Activated CD4-positive, alpha-beta T cell treated with anti-CD3 and anti-CD28 coated beads, Interleukin-2, Interleukin-4, amounts not matched to agents 100 ng/mL and 50 ng/mL, durations not matched to agents 16 hours and 8 hours (primary cell): ENCODE results near the gene LRP5.
A peak's percentile ranks its signal among the peaks of the same experiment; 100 is the strongest.
"Not testable (repeated sequence)": the region's sequence is repeated elsewhere in the genome, so short reads cannot be mapped to it uniquely, and the experiment has no call there.

Experiments used
- DNase-seq: peaks from one replicate; pipeline ENCODE4 v3.0.0-alpha.2; 2020; ENCODE audit warnings: low spot score

LRP5 gene

DNA sequence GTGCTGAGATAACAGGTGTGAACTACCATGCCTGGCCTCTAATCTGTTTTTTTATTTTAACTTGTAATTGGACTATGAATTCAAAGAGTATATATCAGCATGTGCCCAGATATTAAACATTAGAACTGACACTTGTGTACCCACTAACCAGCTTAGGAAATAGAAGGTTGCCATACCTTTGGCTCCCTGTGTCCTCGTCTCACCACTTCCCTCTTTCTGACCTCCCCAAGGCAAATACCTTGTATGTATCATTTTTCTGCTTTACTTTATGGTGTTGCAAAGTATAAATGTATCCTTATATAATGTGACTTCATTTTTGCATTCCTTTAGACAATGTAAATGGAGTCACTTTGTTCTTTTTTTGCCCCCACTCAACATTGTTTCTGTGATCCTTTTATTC, 157.3 kb downstream of the LRP5 start:
- no peak for DNase-seq

DNA sequence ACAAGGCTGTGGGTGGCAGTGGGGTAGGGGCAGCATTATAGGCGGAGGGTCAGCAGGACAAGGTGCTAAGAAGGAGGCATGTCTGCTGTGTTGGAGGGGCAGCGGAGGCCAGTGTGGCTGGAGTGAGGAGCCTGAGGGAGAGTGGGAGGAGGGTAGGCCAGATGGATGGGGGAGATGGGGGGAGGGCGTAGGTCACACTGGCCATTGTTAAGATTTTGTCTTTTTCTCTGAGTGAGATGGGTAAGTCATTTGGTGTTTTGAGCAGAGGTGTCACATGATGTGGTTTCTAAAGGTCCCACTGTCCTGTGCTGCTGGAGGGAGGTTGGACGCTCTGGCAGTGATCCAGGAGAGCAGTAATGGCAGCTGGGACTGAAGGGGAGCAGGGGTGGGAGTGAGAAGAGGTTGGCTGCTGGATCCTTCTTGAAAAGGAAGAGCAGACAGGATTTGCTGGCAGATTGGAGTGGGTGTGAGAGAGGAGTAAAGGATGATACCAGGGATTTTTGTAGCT, 158.0 kb downstream of the LRP5 start:
- DNase-seq = no peak

DNA sequence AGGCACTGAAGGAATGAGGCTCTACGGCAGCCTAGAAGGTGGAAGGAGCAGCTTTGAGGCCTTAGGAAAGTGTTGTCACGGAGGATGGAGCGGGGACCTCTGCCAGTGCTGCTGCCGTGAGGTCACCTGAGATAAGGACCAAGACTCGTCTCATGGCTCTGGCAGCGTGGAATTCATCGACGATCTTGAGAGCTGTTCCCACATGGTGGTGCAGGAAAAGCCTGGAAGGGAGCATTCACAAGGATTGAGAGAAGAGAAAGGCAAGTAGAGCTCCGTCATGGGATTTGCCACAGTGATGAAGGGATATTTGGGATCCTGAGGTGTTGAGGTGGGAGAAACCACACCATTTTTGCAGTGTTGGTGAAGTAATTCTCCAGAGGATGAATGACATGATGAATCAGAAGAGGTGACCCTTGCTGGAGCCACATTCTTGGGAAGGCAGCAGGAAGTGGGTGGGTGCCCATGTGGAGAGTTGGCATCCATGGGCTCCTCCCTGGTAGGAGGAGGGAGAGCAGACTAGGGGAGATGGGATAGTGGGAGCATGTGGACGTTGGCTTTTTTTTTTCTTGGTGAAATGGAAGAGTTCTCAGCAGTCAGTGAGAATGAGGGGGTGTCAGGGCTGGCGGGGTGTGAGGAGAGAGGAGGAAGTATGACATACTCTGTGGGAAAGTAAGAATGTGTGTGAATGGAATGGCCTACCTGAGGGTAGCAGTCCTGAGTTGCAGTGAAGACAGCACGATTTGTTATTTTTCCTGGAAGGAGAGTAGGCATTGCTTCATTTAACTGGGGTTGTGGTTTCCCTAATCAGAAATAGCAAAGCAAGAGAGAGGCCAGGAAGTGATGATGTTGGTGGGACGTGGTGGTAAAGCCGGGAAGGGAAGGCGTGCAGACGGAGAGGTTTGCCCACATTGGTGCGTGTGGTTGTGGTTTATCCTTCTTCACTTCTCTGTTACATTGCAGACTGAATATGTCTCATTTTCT, 159.3 kb downstream of the LRP5 start:
- peak; percentile 73 for DNase-seq

DNA sequence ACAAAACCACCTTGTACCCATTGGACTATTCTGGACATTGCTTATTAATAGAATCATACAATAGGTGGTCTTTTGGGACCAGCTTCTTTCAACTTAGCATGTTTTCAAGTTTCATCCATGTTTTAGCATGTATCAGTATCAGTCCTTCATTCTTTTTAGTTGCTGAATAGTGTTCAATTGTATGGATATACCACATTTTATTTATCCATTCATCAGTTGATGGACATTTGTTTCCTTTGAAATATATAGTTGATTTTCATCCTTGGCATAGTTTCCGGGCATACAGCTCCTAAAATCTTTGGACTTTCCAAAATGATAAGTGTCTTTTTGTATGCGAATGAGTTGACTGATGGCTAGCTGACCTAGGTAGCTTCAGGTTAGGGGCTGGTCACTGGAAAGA, 160.4 kb downstream of the LRP5 start:
- DNase-seq = no peak

DNA sequence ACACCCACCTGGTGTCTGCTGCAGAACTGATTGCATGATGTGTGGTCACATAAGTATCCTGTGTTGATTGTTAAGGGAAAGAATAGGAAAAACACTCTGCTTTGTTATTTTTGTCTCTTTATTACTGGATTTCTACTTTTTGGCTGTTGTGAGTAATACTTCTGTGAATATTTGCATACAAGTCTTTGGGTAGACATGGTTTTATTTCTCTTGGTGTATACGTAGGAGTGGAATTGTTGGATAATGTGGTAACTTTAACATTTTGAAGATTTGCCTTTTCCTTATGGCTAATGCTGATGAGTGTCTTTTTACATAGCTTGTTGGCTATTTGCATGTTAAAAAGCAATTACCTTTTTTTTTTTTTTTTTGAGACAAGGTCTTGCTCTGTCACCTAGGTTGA, 161.3 kb downstream of the LRP5 start:
- no peak for DNase-seq

DNA sequence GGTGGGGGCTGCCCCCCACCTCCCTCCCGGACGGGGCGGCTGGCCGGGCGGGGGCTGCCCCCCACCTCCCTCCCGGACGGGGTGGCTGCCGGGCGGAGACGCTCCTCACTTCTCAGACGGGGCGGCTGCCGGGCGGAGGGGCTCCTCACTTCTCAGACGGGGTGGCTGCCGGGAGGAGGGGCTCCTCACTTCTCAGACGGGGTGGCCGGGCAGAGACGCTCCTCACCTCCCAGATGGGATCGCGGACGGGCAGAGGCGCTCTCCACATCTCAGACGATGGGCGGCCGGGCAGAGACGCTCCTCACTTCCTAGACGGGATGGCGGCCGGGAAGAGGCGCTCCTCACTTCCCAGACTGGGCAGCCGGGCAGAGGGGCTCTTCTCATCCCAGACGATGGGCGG, 163.2 kb downstream of the LRP5 start:
- DNase-seq = not testable (repeated sequence)

DNA sequence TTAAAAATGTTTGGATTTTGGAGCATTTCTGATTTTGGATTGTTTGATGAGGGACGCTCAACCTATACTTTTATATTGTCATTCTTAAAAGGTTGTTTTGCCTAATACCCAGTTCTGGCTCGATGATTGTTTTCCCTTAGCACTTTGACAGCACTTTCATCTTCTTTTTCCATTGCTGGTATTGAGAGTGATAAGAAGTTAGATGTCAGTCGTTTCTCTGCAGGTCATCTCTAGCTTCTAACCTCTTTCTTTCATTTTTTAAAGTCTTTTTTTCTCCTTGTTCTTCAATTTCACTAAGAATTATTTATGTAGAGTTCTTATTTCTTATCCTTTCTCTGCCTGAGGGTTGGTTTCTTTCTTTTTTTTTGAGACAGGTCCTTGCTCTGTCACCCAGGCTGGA, 167.0 kb downstream of the LRP5 start:
- DNase-seq = no peak

DNA sequence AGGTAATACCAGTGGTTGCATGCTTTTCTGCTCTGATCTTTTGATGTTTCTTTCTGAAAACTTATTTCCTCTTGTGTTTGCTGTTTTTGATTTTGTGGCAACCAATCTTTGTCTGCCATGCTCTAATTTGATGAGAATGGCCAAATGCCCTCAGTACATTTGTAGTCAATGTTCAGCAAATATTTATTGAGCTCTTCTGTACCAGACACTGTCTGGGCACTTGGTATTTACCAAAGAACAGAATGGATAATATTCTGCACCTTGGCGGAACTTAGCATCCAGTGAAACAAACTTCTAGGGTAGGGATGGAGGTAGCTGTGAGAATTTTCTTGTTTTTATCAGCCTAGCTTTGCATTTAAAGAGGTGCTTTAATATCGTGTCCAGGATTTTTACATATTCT, 167.8 kb downstream of the LRP5 start:
- no peak for DNase-seq

DNA sequence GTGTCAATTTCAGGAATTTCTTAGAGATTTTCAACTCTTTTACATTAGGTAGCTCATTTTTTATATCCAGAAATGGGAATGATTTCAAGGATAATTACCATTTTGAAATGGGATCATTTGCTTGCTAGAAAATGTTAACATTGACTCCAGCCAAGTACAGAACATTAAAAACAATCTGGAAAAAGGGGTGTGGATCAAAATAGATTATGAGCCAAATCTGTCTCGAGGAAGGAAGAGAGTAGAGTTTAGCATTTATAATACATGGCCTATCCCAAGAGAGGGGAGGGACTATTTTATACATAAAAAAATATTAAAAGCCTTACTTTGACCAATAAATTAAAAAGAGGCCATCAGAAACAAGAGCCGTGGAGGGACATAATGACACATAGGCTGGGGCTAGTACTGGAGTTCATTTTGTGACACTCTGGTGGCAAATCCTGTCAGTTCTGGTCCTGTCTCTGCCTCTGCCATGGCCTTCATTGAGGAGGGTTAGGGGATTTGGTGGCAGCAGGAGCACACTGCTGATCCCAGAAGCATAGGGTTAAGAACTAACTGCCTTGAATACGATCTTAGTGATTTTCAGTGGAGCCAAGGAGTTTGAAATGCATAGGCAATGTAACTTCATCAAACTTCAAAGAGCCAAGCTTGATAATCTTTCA, 168.6 kb downstream of the LRP5 start:
- no peak for DNase-seq

DNA sequence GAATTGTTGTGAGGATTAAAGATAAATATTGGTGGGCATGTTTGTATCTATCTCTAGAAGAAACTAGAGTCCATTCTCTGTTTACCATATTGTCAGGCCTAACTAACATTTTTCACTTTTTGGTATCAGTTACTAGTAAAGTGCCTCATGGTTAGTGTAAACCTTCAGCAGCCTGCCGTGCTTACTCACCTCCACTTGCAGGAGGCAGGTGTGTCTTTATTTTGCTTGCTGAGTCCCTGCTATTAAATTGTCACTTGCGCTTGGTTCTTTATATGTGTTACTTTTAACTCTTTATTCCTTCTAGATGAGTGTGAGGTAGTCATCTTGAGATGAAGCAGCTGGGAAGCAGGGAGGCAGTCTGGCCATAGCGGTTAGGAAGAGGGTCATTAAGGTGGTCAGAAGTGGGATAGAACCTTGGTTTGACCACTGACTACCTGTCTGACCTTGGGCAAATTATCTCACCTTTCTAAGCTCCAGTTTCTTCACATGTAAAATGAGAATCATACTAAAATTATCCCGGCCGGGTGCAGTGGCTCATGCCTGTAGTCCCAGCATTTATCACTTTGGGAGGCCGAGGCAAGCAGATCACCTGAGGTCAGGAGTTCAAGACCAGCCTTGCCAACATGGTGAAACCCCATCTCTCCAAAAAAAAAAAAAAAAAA, 169.3 kb downstream of the LRP5 start:
- DNase-seq = no peak

DNA sequence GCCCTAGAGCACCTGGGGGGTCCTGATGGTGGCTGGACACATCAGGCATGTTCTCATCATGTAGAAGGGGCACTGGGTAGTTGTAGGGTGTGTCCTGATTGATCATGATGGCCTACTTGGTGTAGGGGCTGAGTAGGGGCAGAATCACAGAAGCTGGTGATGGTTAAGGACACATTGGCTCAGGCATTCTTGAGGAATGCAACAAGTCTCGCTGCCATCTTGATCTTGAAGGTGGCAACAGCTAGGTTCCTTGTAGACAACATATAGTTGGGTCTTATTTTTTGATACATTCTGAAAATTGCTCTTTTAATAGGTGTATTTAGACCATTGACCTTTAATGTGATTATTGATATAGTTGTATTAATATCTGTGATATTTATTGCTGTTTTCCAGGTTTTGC, 176.2 kb downstream of the LRP5 start:
- DNase-seq = no peak

DNA sequence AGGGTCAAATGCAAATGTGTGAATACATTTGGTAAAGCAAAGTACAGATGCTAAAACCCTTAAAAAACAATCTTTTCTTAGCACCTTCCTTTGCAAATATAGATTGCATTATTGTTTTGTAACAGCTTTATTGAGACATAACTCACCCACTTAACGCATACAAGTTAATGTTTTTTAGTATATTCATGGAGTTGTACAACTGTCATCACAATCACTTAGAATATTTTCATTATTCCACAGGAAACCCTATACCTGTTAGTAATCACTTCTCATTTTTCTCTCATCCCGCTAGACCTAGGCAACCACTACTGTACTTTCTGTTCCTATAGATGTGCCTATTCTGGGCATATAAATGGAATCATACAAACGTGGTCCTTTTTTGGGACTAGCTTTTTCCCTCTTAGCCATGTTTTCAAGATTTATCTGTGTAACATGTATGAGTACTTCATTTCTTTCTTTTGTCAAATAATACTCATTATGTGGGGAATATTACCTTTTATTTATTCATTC, 182.9 kb downstream of the LRP5 start:
- DNase-seq = no peak

DNA sequence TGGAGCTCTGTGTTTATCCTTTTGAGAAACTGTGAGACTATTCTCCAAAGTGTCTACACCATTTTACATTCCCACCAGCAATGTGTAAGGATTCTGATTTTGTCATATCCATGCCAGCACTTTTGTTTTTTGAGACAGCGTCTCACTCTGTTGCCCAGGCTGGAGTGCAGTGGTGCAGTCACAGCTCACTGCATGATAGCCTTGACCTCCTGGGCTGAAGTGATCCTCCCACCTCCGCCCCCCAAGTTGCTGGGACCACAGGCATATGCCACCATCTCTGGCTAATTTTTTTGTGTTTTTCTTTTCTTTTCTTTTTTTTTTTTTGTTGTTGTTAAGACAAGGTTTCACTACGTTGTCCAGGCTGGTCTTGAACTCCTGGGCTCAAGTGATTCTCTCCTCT, 183.5 kb downstream of the LRP5 start:
- no peak for DNase-seq

DNA sequence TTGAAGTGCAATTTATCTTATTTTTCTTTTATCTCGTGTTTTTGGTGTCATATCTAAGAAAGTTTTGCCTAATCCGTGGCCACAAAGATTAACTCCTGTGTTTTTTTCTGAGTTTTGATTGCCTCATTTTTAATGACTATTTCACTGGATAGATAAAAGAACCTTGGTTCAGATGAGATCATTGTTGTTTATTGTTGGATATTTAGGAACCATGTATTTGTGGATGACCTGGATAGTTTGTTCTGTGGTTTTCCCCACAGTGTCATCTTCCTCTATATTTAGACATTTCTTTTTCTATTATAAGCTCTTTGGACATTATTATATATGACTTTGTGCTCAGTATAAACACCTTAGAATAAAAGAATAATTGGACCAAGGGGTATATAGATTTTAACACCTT, 185.4 kb downstream of the LRP5 start:
- DNase-seq = no peak

DNA sequence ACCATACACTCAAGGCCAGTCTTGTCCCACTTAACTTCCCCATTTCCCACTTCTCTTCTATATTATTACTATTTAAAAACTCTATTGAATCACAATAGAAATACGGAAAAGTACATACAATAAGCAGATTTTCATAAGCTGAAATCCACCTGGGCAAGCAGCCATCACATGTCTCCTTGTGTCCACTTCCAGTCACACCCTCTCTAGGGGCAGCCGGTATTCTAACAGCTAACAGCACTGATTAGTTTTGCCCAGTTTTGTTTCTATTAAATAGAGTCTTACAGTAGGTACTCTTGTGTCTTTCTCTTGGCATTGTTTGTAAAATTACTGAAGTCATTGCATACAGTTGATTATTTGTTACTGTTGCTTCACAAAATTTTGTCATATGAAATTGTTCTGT, 185.9 kb downstream of the LRP5 start:
- DNase-seq = no peak
